Hematopoietic multipotent progenitor cell (in vitro differentiated cells): ENCODE data around the gene ABCC2. TPM values are rescaled to one million over a fixed set of nuclear protein-coding genes. Genes with fewer than 3 reads are reported as not detected.
A peak's percentile ranks its signal among the peaks of the same experiment; 100 is the strongest.

Experiments used
- DNase-seq, 3 donors: peaks; one replicate each; pipeline ENCODE4 v3.0.0-alpha.2; 2011 to 2015; ENCODE audit warnings: low read depth in 2 of 3, low spot score in 2 of 3
- total RNA-seq: library from RNA; depleted of rRNA; stranded (reverse); fragments of >200 nt; gene quantifications from one replicate; pipeline ENCODE4 v1.2.3, GENCODE V29; 2012

Gene ABCC2
- total RNA-seq, 1 donor: 0.27 TPM

DNA sequence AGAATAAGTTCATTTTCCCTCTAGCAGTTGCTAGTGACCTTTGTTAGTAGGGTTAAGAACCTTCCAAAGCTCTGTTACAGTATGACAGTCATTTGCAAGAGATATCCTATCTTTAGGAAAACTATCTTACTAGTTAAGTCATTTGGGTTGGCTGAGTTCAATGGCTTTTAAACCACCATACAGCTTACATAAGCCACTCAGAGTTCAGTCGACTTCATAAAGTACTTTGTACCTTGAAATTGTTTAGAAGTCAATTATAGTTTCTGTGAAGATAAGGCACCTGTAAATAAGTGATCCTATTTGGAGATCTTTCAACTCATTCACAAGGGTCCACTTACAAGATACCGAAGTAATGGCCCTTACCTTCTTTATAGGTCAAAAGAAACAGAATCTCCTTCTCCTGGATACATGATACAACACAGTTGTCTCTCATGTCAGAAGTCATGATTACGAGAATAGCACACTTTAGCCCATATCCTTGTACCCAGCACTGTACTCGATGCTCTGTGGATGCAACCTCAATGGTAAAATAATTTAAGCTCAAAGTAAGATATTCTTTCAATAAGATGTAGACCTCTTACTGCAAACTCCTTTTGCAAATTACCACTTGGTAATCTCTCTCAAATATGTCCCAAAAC lies 11.9 kb upstream of the ABCC2 start:
- DNase-seq: no peak

- peak in 2 of 3 donors; percentile 36 to 49 for DNase-seq
Observed at GRCh38 chr10:99775850-99776249, 6.6 kb upstream of the ABCC2 start.

DNA sequence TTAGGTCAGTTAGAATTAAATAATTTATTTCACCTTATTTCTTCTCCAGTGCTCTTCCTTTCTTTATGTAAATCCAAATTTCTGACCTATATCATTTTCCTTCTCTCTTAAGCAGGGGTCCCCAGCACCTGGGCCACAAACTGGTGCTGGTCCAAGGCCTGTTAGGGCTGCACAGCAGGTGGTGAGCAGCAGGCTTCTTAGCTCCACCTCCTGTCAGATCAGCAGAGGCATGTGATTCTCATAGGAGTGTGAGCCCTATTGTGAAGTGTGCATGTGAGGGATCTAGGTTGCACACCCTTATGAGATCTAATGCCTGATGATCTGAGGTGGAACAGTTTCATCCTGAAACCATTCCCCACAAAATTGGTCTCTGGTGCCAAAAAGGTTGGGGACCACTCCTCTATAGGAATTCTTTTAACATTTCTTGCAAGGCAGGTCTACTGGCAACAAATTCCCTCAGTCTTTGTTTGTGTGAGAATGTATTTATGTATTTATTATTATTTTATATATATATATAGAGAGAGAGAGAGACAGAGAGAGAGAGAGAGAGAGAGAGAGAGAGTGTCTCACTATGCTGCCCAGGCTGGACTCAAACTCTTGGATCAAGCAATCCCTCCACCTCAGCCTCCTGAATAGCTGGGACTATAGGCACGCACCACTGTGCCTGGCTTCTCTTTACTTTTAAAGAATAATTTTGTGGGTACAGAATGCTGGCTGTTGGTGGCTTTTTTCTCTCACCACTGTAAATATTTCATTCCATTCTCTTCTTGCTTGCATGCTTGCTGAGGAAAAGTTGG lies 4.3 kb upstream of the ABCC2 start:
- no peak for DNase-seq

- DNase-seq: peak in 2 of 3 donors; percentile 11 to 33
Observed at GRCh38 chr10:99779335-99779734, 3.1 kb upstream of the ABCC2 start.

DNA sequence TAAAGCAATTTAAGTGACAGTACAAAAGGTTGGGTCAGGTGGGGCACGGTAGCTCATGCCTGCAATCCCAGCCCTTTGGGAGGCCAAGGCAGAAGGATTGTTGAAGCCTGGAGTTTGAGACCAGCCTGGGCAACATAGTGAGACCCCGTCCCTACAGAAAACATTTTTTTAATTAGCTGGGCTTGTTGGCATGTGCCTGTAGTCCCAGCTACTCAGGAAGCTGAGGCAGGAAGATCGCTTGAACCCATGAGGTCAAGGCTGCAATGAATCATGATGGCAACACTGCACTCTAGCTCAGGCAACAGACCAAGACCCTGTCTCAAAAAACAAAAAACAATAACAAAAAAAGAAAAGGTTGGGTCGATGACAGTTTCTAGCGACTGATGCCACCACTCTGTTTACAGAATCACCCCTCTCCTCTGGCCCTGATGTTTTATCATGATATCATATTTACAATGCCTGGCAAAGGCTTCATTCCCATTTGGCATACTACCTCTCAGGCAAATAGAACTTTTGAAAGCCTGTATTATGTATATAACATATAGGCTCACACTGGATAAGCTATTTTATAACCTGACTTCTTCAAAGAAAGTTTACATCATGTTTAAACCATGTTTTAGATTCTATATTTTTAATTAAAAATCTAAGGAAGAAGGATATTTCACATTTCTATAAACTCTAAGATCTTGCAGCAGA lies 558 bp upstream of the ABCC2 start:
- no peak for DNase-seq

GRCh38 chr10:99784016-99784726 lies 1.7 kb downstream of the ABCC2 start:
- no peak for DNase-seq

DNA sequence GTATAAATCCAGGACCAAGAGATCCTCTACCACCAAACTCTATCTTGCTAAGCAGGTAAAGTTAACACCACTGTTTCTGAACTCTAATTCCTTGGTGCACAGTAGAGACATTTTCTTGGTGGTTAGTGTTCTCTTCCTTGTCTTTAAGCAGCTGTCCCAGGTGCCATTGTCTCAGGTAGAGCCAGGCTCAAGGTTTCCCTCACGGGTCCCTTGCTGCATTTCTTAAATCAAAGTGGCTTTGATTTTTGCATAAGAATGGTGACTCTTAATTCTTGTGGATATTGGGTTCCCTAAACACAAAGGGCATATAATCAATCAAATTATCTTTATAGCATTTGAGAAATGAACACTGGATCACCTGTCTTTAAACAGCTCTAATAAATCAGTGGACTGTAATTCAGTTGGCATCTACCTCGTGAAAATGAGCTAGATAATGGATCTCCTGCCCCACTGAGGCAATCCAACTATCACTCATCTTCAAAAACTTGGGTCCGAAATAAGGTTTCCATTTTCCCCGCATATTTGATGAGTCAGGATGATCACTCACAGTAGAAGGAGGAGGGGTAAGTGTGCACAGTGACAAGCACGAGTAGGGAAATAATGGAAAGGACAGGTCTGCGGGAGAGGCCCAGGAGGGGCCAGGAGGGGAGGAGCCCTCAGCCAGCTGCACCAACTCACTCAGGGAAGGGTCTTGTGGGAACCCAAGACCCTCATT lies 2.4 kb downstream of the ABCC2 start:
- DNase-seq: no peak

DNA sequence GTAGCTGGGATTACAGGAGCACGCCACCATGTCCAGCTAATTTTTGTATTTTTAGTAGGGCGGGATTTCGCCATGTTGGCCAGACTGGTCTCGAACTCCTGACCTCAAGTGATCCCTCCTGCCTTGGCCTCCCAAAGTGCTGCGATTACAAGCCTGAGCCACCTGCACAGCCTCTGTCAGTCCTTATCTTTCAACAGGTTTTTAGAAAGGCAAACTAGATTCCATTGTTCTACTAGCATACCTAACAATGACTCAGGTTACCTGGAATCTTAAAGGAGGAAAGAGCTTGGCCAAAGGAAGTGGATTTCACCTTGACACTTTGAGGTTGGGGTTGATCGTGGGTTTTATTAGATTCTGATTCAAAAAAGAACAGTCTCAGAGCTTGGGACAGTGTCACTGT lies 3.2 kb downstream of the ABCC2 start:
- DNase-seq: no peak

DNA sequence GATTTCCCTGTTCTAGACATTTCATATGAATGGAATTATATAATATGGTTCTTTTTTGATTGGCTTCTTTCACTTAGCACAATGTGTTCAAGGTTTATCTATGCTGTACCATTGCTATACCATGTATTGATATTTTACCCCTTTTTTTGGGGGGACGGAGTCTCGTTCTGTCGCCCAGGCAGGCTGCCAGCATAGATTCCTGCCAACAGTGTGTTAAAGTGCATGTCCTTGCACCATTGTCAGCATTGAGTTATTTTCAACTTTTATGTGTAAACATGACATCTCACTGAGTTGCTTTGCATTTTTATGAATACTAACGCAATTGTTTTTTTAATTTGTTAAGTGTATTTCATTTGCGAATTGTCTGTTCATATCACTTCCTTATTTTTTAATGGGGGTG lies 4.9 kb downstream of the ABCC2 start:
- no peak for DNase-seq

- DNase-seq: no peak
Observed at GRCh38 chr10:99787782-99788445, 5.5 kb downstream of the ABCC2 start.

DNA sequence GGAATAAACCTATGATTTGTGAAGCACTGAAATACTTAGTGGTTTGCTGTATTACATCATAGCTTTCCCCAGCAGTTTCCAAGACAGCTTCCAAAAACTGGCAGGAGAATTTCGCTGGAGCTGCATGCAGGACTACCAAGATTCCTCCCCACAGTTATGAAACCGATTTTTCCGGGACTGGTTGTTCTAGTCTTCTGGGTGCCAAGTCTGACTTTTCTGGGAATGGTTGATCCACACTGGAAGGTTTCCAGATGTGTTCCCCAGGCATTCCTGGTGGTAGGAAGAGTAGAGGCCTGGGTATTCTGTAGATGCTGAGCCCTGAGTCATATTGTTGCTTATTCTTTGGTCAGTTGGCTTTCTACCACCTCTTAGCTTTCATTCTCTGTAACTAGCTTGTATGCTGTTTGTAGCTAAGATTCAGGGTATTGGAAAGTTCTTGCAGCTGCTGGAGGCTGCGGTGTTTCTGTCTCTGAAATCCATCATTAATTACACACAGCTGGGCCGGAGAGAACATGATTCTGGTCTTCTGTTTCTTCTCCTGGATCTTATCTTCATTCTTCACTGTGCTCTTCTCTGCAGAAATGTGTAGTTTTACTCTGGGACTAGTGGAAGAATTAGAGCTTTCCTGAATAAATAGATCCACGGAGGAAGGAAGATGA lies 6.3 kb downstream of the ABCC2 start:
- DNase-seq: no peak

- no peak for DNase-seq
Observed at GRCh38 chr10:99791831-99792230, 9.4 kb downstream of the ABCC2 start.

GRCh38 chr10:99793819-99794218 lies 11.4 kb downstream of the ABCC2 start:
- DNase-seq: no peak

DNA sequence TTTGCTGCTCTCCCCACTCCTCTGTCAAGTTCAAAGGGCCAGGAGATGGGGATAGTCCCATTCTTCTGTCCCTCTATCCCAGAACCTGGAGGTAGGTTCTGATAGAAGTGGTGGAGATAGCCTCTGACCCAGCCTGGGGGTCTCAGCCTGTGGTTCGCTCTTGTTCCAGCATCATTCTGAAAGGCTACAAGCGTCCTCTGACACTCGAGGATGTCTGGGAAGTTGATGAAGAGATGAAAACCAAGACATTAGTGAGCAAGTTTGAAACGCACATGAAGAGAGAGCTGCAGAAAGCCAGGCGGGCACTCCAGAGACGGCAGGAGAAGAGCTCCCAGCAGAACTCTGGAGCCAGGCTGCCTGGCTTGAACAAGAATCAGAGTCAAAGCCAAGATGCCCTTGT lies 14.5 kb downstream of the ABCC2 start:
- DNase-seq: no peak

GRCh38 chr10:99798031-99798430 lies 15.6 kb downstream of the ABCC2 start:
- DNase-seq: no peak

DNA sequence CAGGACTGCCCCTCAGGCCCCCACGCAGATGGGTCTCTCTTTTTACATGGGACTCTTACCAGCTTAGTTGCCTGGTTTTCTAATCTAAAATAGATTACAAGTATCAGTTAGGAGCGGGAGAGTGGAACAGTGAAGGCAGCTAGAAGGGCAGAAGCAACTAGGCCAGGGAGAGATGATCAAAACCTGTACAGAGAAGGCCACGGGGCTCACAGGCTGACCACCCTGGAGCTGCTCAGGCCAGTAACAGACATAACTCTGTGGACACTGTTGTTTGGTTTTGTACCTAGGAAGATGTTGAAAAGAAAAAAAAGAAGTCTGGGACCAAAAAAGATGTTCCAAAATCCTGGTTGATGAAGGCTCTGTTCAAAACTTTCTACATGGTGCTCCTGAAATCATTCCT lies 16.5 kb downstream of the ABCC2 start:
- no peak for DNase-seq

GRCh38 chr10:99799613-99800012 lies 17.2 kb downstream of the ABCC2 start:
- DNase-seq: no peak

GRCh38 chr10:99804471-99804870 lies 22.0 kb downstream of the ABCC2 start:
- no peak for DNase-seq

DNA sequence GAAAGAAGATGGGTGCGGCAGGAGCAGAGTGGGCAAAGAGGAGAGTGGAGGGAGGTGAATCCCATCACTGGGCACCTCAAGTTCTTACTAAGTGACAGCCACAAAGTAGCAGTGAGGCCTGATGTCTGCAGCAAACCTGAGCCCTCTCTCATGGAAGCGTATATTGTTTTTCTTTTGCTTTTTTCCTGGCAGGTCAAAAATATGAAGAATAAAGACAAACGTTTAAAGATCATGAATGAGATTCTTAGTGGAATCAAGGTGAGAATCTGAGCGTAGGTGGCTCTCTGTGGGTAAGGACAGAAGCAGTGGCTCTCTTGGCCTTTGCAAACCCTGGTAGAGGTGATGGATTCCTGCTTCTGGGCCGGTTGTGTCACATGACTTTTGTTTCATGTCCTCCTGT lies 22.8 kb downstream of the ABCC2 start:
- DNase-seq: no peak
